ENCODE results near the gene ARHGAP25.

ARHGAP25 gene

GRCh38 chr2:68736086-68736485 lies 1.5 kb downstream of the ARHGAP25 start:
- no peak for TF ChIP-seq CTCF (conservative IDR thresholded peaks at IDR 0.05; ENCODE audit: low read depth, low read length)
- no peak overlapping the region for H3K4me3 ChIP-seq (ENCODE audit: low read depth, low read length)
- DNase-seq (ENCODE audit: low read depth): no peak

- H3K4me3 ChIP-seq (ENCODE audit: low read depth, low read length): no peak overlapping the region
- peak; percentile 38 for DNase-seq (ENCODE audit: low read depth)
- no peak for TF ChIP-seq CTCF (conservative IDR thresholded peaks at IDR 0.05; ENCODE audit: low read depth, low read length)
These were observed 3.1 kb downstream of the ARHGAP25 start for GRCh38 chr2:68737711-68738110.

GRCh38 chr2:68738906-68739594 lies 4.4 kb downstream of the ARHGAP25 start:
- no peak for DNase-seq (ENCODE audit: low read depth)
- TF ChIP-seq CTCF (conservative IDR thresholded peaks at IDR 0.05; ENCODE audit: low read depth, low read length): no peak
- no peak overlapping the region for H3K4me3 ChIP-seq (ENCODE audit: low read depth, low read length)

- H3K4me3 ChIP-seq (ENCODE audit: low read depth, low read length): no peak overlapping the region
- no peak for TF ChIP-seq CTCF (conservative IDR thresholded peaks at IDR 0.05; ENCODE audit: low read depth, low read length)
These were observed 5.2 kb downstream of the ARHGAP25 start for GRCh38 chr2:68739595-68740399.

GRCh38 chr2:68740400-68740914 lies 5.8 kb downstream of the ARHGAP25 start:
- TF ChIP-seq CTCF (conservative IDR thresholded peaks at IDR 0.05; ENCODE audit: low read depth, low read length): no peak
- peak; percentile 74 for DNase-seq (ENCODE audit: low read depth)
- H3K4me3 ChIP-seq (ENCODE audit: low read depth, low read length): no peak overlapping the region

More at GRCh38 chr2:68739595-68740399, 5.2 kb downstream of the ARHGAP25 start:
- no peak for DNase-seq (ENCODE audit: low read depth)

GRCh38 chr2:68741238-68741637 lies 6.6 kb downstream of the ARHGAP25 start:
- TF ChIP-seq CTCF (conservative IDR thresholded peaks at IDR 0.05; ENCODE audit: low read depth, low read length): no peak
- H3K4me3 ChIP-seq (ENCODE audit: low read depth, low read length): no peak overlapping the region
- no peak for DNase-seq (ENCODE audit: low read depth)

All from choroid plexus epithelial cell (primary cell).